Keratinocyte (primary cell): ENCODE results near the gene CYP19A1. TPM values are rescaled to one million over a fixed set of nuclear protein-coding genes. Genes with fewer than 3 reads are reported as not detected.

Experiments used
- DNase-seq: peaks from one replicate; pipeline ENCODE4 v3.0.0-alpha.2; 2011; ENCODE audit warnings: low read depth, missing footprints, low spot score
- FAIRE-seq: peaks from 2 replicates; lab custom pipeline; 2011; peaks lifted over from hg19 to GRCh38; lab: Jason Lieb, UNC
- H2AFZ ChIP-seq: 2 replicates; pipeline ENCODE4 v1.6.0; 2012; ENCODE audit warnings: low read length, control low read depth, inconsistent platforms; ENCODE audit not compliant: control insufficient read depth
- H3K27ac ChIP-seq: 2 replicates; pipeline ENCODE4 v1.5.1; 2011; ENCODE audit warnings: low read length; ENCODE audit not compliant: control insufficient read depth, insufficient read depth
- H3K27me3 ChIP-seq: 3 replicates; pipeline ENCODE4 v1.6.0; 2011; ENCODE audit warnings: low read length; ENCODE audit not compliant: control insufficient read depth, insufficient read depth; ENCODE audit errors: extremely low read depth
- H3K36me3 ChIP-seq, 2 experiments: 2 replicates in 1 of 2; 3 replicates in 1 of 2; pipeline ENCODE4 v1.5.1; 2011; ENCODE audit warnings: low read length in 2 of 2, mild to moderate bottlenecking in 1 of 2; ENCODE audit not compliant: control insufficient read depth in 2 of 2, insufficient read depth in 2 of 2; ENCODE audit errors: extremely low read depth in 1 of 2
- H3K4me1 ChIP-seq: 3 replicates; pipeline ENCODE4 v1.5.1; 2011; ENCODE audit warnings: low read length; ENCODE audit not compliant: control insufficient read depth, insufficient read depth; ENCODE audit errors: extremely low read depth
- H3K4me2 ChIP-seq: 3 replicates; pipeline ENCODE4 v1.6.0; 2011; ENCODE audit warnings: low read depth, low read length; ENCODE audit not compliant: control insufficient read depth, insufficient read depth; ENCODE audit errors: extremely low read depth
- H3K4me3 ChIP-seq, 3 experiments: fragments of 200-600 bp in 1 of 3; sonication (generic) in 1 of 3; 2 replicates in 2 of 3; 3 replicates in 1 of 3; pipeline ENCODE4 v1.5.1; 2011 to 2016; ENCODE audit warnings: low read length in 3 of 3, mild to moderate bottlenecking in 3 of 3, control low read depth in 2 of 3, inconsistent platforms in 1 of 3, low read depth in 1 of 3, mixed read lengths in 1 of 3, mixed run types in 1 of 3, moderate library complexity in 1 of 3; ENCODE audit not compliant: control insufficient read depth in 2 of 3, insufficient read depth in 2 of 3; ENCODE audit errors: extremely low read depth in 1 of 3
- H3K79me2 ChIP-seq: 2 replicates; pipeline ENCODE4 v1.6.0; 2012; ENCODE audit warnings: low read length; ENCODE audit not compliant: control insufficient read depth, insufficient read depth
- H3K9ac ChIP-seq: 3 replicates; pipeline ENCODE4 v1.6.0; 2011; ENCODE audit warnings: low read length; ENCODE audit not compliant: control insufficient read depth, insufficient read depth; ENCODE audit errors: extremely low read depth
- H3K9me1 ChIP-seq: 3 replicates; pipeline ENCODE4 v1.6.0; 2011; ENCODE audit warnings: low read length; ENCODE audit not compliant: control insufficient read depth, insufficient read depth; ENCODE audit errors: extremely low read depth
- H3K9me3 ChIP-seq: 2 replicates; pipeline ENCODE4 v1.5.1; 2012; ENCODE audit warnings: low read depth, low read length; ENCODE audit not compliant: control insufficient read depth
- H4K20me1 ChIP-seq: 3 replicates; pipeline ENCODE4 v1.6.0; 2011; ENCODE audit warnings: low read length; ENCODE audit not compliant: control insufficient read depth, insufficient read depth; ENCODE audit errors: extremely low read depth
- CTCF ChIP-seq, 3 experiments: IDR thresholded peaks in 1 of 3; conservative IDR thresholded peaks in 1 of 3; optimal IDR thresholded peaks in 1 of 3; 2 replicates in 2 of 3; 3 replicates in 1 of 3; pipeline versions ENCODE3 to v1.5.1; 2011; ENCODE audit warnings: low read length in 3 of 3, mild to moderate bottlenecking in 3 of 3, moderate library complexity in 2 of 3, control low read depth in 1 of 3, inconsistent platforms in 1 of 3; ENCODE audit not compliant: insufficient read depth in 2 of 3; ENCODE audit errors: extremely low read depth in 1 of 3
- EZH2 ChIP-seq: IDR thresholded peaks from one replicate; pipeline ENCODE4 v1.6.1; 2012; ENCODE audit warnings: inconsistent platforms, mild to moderate bottlenecking, low read length, moderate library complexity
- dilution Hi-C: fragments of 300-500 bp; cut with MboI; formaldehyde crosslinking; loops from one replicate; pipeline ENCODE4 v1.7.0; 2020; ENCODE audit warnings: low sequenced_read_pairs; ENCODE audit not compliant: extremely low pct_ligation_motif_present
- polyA plus RNA-seq, 5 experiments: library from polyadenylated mRNA; depleted of rRNA in 3 of 5; stranded (reverse) in 3 of 5; stranded (forward) in 1 of 5; unstranded in 1 of 5; fragments of >200 nt; gene quantifications; 1 replicate in 1 of 5; 2 replicates in 3 of 5; 3 replicates in 1 of 5; pipeline versions ENCODE4 v1.2.1 to v1.2.3, GENCODE V29; 2011 to 2012; ENCODE audit warnings: missing spikeins in 2 of 5, low read depth in 1 of 5, low replicate concordance in 1 of 5

CYP19A1 gene
- polyA plus RNA-seq, 1 donor (not counting 4 experiments of a cell fraction or from before 2014, with no cell fraction given): not detected

DNA sequence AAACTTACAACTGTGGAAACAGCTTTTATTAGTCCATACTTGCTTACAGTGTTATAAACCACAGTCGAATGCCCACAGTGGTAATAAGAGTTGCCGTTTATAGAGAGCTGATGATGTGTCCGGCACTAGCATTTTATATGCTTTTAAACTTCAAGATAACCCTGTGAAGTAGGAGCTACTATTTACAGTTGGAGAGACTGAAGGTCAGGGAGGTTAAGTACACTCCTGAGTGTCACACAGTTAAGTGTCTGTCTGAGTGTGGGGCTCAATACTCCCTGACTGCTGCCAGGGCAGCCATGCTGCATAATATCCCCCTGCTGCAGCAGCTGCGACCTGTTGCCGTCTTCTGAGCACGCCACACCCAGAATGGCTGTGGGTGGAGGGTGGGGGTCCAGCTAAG is 153.8 kb downstream of the CYP19A1 start:
- dilution Hi-C loops: no loop called here
- Histone ChIP-seq H2AFZ (no peak overlapping the region), H3K9me3 (no peaks in the 10 kb centered on the region), H3K36me3 (no peaks in the 10 kb centered on the region), H3K9me1 (no peaks in the 10 kb centered on the region), H3K27ac (no peak overlapping the region), H3K4me1 (no peaks in the 10 kb centered on the region), H3K9ac (no peak overlapping the region), H3K4me2 (no peak overlapping the region), H3K27me3 (peaks cover 5% of the 10 kb centered on the region), H4K20me1 (no peaks in the 10 kb centered on the region), H3K79me2 (no peaks in the 10 kb centered on the region), H3K4me3 (no peak overlapping the region)
- TF ChIP-seq CTCF (optimal IDR thresholded peaks at IDR 0.05 in 1 of 3, IDR thresholded peaks at IDR 0.05 in 1 of 3, conservative IDR thresholded peaks at IDR 0.05 in 1 of 3; ENCODE audit: extremely low read depth in 1 of 3, insufficient read depth in 2 of 3, low read length in 3 of 3) (no peak), EZH2 (no peak)
- DNase-seq (no peak), FAIRE-seq (no peak)

DNA sequence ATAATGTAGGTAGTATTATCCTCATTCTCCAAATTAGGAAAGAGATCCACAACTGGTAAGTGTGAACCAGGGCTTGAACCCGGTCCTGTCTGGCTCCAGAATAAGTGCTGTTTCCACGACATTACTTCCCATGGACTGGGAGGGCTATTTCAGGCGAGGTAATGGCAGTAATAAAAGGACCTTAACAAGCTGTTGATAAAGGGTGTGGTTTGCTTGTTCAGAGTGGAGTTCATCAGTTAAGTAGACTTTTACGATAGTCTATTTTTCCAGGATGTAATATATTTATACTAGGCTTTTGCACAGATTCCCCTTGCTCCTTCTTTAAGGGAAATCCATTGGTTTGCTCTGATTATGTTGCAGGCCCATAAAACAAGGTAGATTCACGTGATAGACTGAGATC is 155.3 kb downstream of the CYP19A1 start:
- no peak overlapping the region for H3K27ac ChIP-seq
- peaks cover 5% of the 10 kb centered on the region for H3K27me3 ChIP-seq
- no peaks in the 10 kb centered on the region for H4K20me1 ChIP-seq
- H3K36me3 ChIP-seq: no peaks in the 10 kb centered on the region
- DNase-seq: no peak
- H3K9ac ChIP-seq: no peak overlapping the region
- H2AFZ ChIP-seq: no peak overlapping the region
- dilution Hi-C loops: no loop called here
- TF ChIP-seq CTCF (optimal IDR thresholded peaks at IDR 0.05 in 1 of 3, IDR thresholded peaks at IDR 0.05 in 1 of 3, conservative IDR thresholded peaks at IDR 0.05 in 1 of 3; ENCODE audit: extremely low read depth in 1 of 3, insufficient read depth in 2 of 3, low read length in 3 of 3) (no peak), EZH2 (no peak)
- H3K4me3 ChIP-seq: no peak overlapping the region
- H3K9me3 ChIP-seq: no peaks in the 10 kb centered on the region
- FAIRE-seq: no peak
- H3K9me1 ChIP-seq: no peaks in the 10 kb centered on the region
- no peaks in the 10 kb centered on the region for H3K4me1 ChIP-seq
- H3K79me2 ChIP-seq: no peaks in the 10 kb centered on the region
- no peak overlapping the region for H3K4me2 ChIP-seq
